ENCODE data around the gene RNF149.
"Not testable (repeated sequence)": the region's sequence is repeated elsewhere in the genome, so short reads cannot be mapped to it uniquely, and the experiment has no call there.

Gene RNF149

GRCh38 chr2:101331202-101331601 is 22.7 kb upstream of the RNF149 start:
- no peak for DNase-seq (ENCODE audit: low read depth)

GRCh38 chr2:101330253-101330933 is 21.9 kb upstream of the RNF149 start:
- no peak for DNase-seq (ENCODE audit: low read depth)

- DNase-seq (ENCODE audit: low read depth), result no peak
Observed at GRCh38 chr2:101329026-101329425, 20.5 kb upstream of the RNF149 start.

GRCh38 chr2:101328474-101329007 is 20.0 kb upstream of the RNF149 start:
- no peak for DNase-seq (ENCODE audit: low read depth)

- DNase-seq (ENCODE audit: low read depth), result no peak
Observed at GRCh38 chr2:101327863-101328394, 19.4 kb upstream of the RNF149 start.

- DNase-seq (ENCODE audit: low read depth), result no peak
Observed at GRCh38 chr2:101325425-101325824, 16.9 kb upstream of the RNF149 start.

- not testable (repeated sequence) for DNase-seq (ENCODE audit: low read depth)
Observed at GRCh38 chr2:101316568-101316967, 8.1 kb upstream of the RNF149 start.

- DNase-seq (ENCODE audit: low read depth), result no peak
Observed at GRCh38 chr2:101311696-101312017, 3.2 kb upstream of the RNF149 start.

GRCh38 chr2:101310834-101311695 is 2.6 kb upstream of the RNF149 start:
- no peak for DNase-seq (ENCODE audit: low read depth)

- no peak for DNase-seq (ENCODE audit: low read depth)
Observed at GRCh38 chr2:101310090-101310833, 1.8 kb upstream of the RNF149 start.

GRCh38 chr2:101307950-101308431 is 510 bp downstream of the RNF149 start:
- peak; percentile 19 for DNase-seq (ENCODE audit: low read depth)

GRCh38 chr2:101307503-101307902 is 998 bp downstream of the RNF149 start:
- no peak for DNase-seq (ENCODE audit: low read depth)

GRCh38 chr2:101306410-101306809 is 2.1 kb downstream of the RNF149 start:
- DNase-seq (ENCODE audit: low read depth), result no peak

- no peak for DNase-seq (ENCODE audit: low read depth)
Observed at GRCh38 chr2:101305492-101306078, 2.9 kb downstream of the RNF149 start.

GRCh38 chr2:101305035-101305434 is 3.5 kb downstream of the RNF149 start:
- DNase-seq (ENCODE audit: low read depth), result no peak

- no peak for DNase-seq (ENCODE audit: low read depth)
Observed at GRCh38 chr2:101303688-101304087, 4.8 kb downstream of the RNF149 start.

GRCh38 chr2:101302016-101302415 is 6.5 kb downstream of the RNF149 start:
- no peak for DNase-seq (ENCODE audit: low read depth)

GRCh38 chr2:101300836-101301235 is 7.7 kb downstream of the RNF149 start:
- no peak for DNase-seq (ENCODE audit: low read depth)

GRCh38 chr2:101300164-101300563 is 8.3 kb downstream of the RNF149 start:
- no peak for DNase-seq (ENCODE audit: low read depth)

GRCh38 chr2:101299604-101300003 is 8.9 kb downstream of the RNF149 start:
- DNase-seq (ENCODE audit: low read depth), result no peak

- no peak for DNase-seq (ENCODE audit: low read depth)
Observed at GRCh38 chr2:101297383-101297782, 11.1 kb downstream of the RNF149 start.

- no peak for DNase-seq (ENCODE audit: low read depth)
Observed at GRCh38 chr2:101296371-101296770, 12.1 kb downstream of the RNF149 start.
